ENCODE data around the gene NINJ2.
"Not testable (repeated sequence)": the region's sequence is repeated elsewhere in the genome, so short reads cannot be mapped to it uniquely, and the experiment has no call there.

Gene NINJ2

GRCh38 chr12:669576-669945 lies 6.3 kb upstream of the NINJ2 start:
- no peak for DNase-seq

- no peak for DNase-seq
Observed at GRCh38 chr12:668090-668481, 4.8 kb upstream of the NINJ2 start.

- peak; percentile 29 for DNase-seq
Observed at GRCh38 chr12:666766-667308, 3.6 kb upstream of the NINJ2 start.

DNA sequence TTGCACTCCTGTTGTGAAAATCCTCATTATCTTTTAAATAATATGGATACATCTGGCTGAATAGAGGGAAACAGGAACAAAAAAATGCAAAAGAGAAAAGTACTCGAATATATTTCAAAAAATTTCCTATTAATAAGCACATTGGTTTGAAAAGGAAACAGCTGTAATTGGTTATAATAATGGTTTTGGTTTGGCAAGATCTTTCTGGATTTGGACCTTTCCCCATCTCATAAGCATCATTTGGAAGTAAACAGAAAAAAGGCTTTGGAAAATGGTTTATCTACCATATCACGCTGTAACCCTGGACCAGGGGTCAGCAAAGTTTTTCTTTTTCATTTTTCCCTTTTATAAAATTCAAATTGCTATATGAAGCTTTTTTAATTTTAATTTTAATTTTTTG lies 2.8 kb upstream of the NINJ2 start:
- no peak for DNase-seq

DNA sequence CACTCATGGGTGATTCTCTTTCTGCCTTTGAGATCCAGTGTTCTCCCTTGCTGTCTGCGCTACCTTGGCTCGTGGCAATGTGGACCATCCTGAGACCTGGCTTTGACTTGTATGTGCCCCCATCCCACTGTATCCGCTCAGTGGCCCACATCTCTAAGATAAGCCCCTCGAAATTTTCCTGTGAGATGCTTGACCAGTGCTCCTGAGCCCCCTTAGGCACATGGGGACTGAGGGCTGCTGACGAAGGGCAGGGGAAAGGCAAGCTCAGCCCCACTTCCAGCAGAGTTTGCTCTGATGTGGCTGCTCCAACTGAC lies 1.5 kb upstream of the NINJ2 start:
- DNase-seq, result no peak

- DNase-seq, result no peak
Observed at GRCh38 chr12:664075-664778, 982 bp upstream of the NINJ2 start.

GRCh38 chr12:662566-663292 lies 516 bp downstream of the NINJ2 start:
- DNase-seq, result no peak

DNA sequence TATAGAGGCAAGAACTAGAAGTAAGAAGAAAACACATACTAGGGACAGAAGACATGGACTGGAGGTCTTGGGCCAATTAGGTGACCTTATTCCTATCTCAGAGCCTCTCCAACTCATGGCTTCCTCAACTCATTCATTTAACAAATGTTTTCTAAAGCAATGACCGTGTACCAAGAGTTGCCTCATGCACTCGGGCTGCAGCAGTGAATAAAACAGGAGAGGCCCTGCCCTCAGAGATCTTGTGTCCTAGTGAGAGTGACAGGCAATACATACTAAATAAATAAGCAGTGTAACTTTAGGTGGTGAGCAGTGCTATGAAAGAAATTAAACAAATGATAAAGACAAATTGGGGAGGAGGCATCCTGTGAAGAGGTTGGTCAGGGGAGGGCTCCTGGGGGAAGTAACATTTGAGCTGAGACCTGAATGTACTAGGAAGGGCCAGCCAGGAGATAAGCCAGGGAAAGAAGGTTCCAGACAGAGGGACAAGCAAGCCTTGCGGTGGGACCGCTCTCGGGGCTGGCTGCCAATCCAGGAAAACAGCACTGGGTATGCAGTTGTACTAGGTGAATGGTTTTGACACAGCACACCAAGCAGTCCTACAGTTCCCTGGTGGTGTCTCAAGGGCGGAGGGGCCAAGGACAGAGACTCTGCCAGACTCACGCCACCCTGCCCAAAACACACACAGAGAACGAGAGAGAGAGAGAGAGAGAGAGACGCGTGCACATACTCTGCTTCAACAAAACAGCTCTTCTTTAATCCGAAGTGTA lies 1.3 kb downstream of the NINJ2 start:
- DNase-seq, result no peak

DNA sequence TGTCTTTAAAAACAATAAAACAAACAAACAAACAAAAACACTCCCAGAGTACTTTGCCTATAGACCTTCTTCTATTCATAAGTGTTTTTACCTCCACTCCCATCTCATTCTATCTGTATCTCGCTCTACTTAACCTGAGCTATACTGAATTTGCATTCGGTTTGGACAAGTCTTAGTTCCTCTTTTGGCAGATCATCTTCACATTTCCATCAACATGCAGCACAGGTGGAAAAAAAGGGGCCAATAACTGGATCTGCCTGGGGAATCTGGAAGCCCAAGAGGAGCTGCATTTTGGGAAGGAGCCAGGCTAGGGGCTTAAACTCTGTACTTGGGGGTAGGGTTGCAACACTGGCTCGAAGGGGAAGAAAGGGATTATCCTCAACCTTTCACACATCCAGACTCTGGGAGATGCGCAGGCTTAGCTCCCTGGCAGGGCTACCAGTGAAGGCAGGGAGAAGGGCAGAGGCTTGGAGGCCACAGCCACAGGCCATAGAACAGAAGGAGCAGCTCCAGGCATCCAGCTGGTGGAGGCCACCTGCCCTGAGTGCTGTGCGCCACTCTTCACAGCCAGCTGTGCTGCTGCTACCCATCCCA lies 4.1 kb downstream of the NINJ2 start:
- no peak for DNase-seq

DNA sequence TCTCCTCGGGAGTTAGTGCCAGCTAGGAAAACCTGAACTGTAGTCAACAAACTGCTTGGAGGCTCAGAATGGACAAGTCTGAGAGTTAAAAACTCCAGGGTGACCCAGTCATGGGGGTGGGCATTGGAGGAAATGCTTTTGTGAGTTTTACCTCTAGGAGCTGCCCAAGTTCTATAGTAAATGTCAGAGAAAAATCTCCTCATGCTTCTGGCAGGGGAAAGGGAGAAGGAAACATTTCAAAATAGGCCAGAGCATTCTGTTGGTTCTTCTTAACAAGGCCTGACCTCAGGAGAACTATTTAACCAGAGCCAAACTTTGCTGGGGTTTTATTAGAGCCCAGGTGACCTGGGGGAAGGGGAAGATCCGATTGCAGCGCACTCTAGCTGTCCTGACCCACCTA lies 12.3 kb downstream of the NINJ2 start:
- DNase-seq, result no peak

- DNase-seq, result no peak
Observed at GRCh38 chr12:647385-648085, 15.7 kb downstream of the NINJ2 start.

GRCh38 chr12:646442-647384 lies 16.5 kb downstream of the NINJ2 start:
- DNase-seq, result no peak

DNA sequence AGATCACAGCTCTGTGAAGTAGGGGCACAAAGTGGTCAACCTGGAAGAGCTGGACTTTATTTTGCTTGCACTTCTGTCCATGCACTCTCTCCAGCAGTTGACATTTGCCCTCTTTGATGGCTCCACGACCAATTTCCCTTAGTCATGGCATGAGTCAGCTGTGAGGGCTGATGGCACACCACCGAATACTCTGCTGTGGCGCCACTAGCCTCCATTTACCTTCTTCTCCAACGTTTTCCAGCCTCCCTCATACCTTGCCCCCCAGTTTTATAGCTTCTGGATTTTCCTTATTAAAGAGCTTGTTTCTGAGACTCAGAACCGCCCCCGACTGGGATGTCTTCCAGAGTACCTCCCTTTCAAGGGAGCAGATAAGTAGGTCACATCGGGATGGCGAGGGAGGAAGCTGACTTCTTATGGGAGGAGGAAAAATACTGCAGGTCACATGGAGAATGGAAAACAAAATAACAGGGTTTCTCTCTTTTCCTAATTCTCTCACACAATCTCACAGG lies 17.6 kb downstream of the NINJ2 start:
- DNase-seq, result peak; percentile 21

- DNase-seq, result no peak
Observed at GRCh38 chr12:644818-645552, 18.3 kb downstream of the NINJ2 start.

GRCh38 chr12:644303-644639 lies 19.0 kb downstream of the NINJ2 start:
- no peak for DNase-seq

GRCh38 chr12:643475-644302 lies 19.6 kb downstream of the NINJ2 start:
- no peak for DNase-seq

- peak; percentile 72 for DNase-seq
Observed at GRCh38 chr12:642633-643474, 20.4 kb downstream of the NINJ2 start.

DNA sequence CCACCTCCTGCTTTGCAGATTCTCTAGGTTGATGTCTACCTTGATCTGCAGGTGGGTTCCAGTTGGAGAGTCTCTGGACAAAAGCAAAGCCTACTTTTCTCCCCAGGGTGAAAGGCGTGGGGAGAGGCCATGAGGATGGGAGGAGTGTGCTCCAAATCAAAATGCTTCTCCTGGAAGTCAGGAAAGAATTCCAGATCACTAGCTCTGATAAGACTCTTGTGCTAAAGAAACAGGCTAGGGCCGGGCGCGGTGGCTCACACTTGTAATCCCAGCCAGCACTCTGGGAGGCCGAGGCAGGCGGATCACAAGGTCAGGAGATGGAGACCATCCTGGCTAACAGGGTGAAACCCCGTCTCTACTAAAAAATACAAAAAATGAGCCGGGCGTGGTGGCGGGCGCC lies 21.9 kb downstream of the NINJ2 start:
- DNase-seq, result not testable (repeated sequence)

DNA sequence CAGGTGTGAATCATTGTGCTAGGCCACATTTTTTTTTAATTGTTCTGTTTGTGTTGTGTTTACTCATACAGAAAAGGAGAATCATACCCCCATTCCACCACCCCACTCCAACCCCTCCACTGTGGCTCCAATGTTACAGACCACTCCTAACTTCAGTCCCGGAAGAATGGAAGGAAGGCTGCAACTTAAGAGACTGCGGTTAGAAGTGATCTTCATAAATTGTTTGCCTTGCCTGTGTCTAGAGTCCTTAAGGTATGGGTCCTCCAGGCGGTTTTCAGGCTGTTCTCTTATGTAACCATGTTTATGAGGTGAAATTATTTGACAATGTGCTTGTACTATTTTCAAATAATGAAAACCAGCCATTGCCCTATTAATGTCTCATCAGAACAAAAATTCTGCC lies 22.5 kb downstream of the NINJ2 start:
- no peak for DNase-seq
